GM19463 (cell line): ENCODE measurements around the gene VAPA.

Source experiments
- ATAC-seq: cut with Tn5 transposase; IDR thresholded peaks from one replicate; pipeline ENCODE4 v1.9.1; 2021; ENCODE audit warnings: mild to moderate bottlenecking, moderate library complexity; ENCODE audit not compliant: unreplicated experiment

The VAPA gene

GRCh38 chr18:9994701-9995235 is 81.0 kb downstream of the VAPA start:
- no peak for ATAC-seq

- ATAC-seq = no peak
Measured at GRCh38 chr18:9995631-9996030, 81.8 kb downstream of the VAPA start.

GRCh38 chr18:9996094-9996493 is 82.3 kb downstream of the VAPA start:
- no peak for ATAC-seq

GRCh38 chr18:9997711-9998110 is 83.9 kb downstream of the VAPA start:
- ATAC-seq = no peak

GRCh38 chr18:9998330-9998729 is 84.5 kb downstream of the VAPA start:
- no peak for ATAC-seq

GRCh38 chr18:10002280-10002679 is 88.5 kb downstream of the VAPA start:
- ATAC-seq = no peak

- no peak for ATAC-seq
Measured at GRCh38 chr18:10003281-10003680, 89.5 kb downstream of the VAPA start.

- no peak for ATAC-seq
Measured at GRCh38 chr18:10003866-10004265, 90.0 kb downstream of the VAPA start.

GRCh38 chr18:10006311-10006893 is 92.6 kb downstream of the VAPA start:
- no peak for ATAC-seq

GRCh38 chr18:10008006-10008647 is 94.3 kb downstream of the VAPA start:
- ATAC-seq = no peak
